Ovary (tissue), 3 donors: ENCODE results near the gene KIF4B.

Experiments used
- POLR2A ChIP-seq: fragments of 450-650 bp; IDR thresholded peaks from one replicate; pipeline ENCODE4 v1.6.1; 2017; ENCODE audit warnings: antibody characterized with exemption, mild to moderate bottlenecking, moderate library complexity
- TF ChIP-seq, protein P1 (sequence below), 3 donors: fragments of 450-650 bp in 2 of 3; fragments of 200-600 bp in 1 of 3; IDR thresholded peaks; one replicate each; pipeline versions ENCODE4 v1.5.1 to v1.8.0; 2016 to 2022; ENCODE audit warnings: antibody characterized with exemption in 3 of 3, mild to moderate bottlenecking in 1 of 3
- donor health status: DM: no; HTN: no; CAD: no.

DNA sequence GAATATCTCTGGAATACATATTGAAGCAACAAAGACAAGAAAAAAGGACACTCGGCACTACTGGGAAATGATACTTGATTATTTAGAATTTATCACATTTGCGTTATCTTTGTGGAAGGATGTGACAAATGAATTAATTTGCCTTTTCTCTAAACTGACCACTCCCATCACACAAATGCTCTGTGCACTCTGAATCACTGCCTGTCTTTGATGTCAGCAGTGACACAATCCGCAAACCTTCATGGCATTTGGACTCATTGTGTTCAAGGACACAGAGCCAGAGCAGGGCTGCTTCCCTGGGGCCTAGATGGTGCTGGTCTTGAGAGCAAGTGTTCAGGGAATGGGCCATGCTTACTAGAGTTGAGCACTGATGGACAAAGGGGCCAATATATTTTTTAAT, 4.9 kb upstream of the KIF4B start:
- TF ChIP-seq, protein P1, sequence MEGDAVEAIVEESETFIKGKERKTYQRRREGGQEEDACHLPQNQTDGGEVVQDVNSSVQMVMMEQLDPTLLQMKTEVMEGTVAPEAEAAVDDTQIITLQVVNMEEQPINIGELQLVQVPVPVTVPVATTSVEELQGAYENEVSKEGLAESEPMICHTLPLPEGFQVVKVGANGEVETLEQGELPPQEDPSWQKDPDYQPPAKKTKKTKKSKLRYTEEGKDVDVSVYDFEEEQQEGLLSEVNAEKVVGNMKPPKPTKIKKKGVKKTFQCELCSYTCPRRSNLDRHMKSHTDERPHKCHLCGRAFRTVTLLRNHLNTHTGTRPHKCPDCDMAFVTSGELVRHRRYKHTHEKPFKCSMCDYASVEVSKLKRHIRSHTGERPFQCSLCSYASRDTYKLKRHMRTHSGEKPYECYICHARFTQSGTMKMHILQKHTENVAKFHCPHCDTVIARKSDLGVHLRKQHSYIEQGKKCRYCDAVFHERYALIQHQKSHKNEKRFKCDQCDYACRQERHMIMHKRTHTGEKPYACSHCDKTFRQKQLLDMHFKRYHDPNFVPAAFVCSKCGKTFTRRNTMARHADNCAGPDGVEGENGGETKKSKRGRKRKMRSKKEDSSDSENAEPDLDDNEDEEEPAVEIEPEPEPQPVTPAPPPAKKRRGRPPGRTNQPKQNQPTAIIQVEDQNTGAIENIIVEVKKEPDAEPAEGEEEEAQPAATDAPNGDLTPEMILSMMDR (IDR thresholded peaks at IDR 0.05): no peak
- no peak for TF ChIP-seq POLR2A
